MM.1S (cell line): ENCODE results near the gene ZCCHC7.

ENCODE experiments used
- EZH2 ChIP-seq: fragments of 300-600 bp; sonication (generic); optimal IDR thresholded peaks from 2 replicates; pipeline ENCODE3; 2017; ENCODE audit warnings: low read depth, mild to moderate bottlenecking, antibody characterized with exemption, low read length, mixed read lengths
- EZH2phosphoT487 ChIP-seq: fragments of 300-600 bp; sonication (generic); IDR thresholded peaks from 2 replicates; pipeline ENCODE4 v1.6.1; 2018; ENCODE audit warnings: antibody characterized with exemption, low read length
- TF ChIP-seq, protein P1 (sequence below): fragments of 300-600 bp; sonication (generic); IDR thresholded peaks from 2 replicates; pipeline ENCODE4 v1.5.1; 2016; ENCODE audit warnings: antibody characterized with exemption, low read length, mixed read lengths

DNA sequence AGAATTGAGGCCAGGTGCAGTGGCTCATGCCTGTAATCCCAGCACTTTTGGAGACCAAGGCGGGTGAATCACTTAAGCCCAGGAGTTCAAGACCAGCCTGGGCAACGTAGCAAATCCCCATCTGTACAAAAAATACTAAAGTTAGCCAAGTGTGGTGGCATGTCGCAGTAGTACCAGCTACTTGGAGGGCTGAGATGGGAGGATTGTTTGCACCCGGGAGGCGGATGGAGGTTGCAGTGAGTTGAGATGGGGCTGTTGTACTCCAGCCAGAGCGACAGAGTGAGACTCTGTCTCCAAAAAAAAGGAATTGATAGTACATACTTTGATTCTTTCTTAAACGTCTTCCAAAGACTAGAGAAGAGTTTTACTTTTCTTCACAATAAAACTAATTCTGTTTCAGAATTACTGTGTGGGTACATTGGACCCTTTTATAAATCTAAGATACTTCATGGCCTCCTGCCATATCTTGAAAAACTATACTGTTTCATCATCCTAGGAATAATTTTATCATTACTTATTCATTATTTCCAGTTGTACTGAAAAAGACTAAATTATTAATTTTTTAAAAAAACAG lies 170.1 kb downstream of the ZCCHC7 start:
- TF ChIP-seq, protein P1, sequence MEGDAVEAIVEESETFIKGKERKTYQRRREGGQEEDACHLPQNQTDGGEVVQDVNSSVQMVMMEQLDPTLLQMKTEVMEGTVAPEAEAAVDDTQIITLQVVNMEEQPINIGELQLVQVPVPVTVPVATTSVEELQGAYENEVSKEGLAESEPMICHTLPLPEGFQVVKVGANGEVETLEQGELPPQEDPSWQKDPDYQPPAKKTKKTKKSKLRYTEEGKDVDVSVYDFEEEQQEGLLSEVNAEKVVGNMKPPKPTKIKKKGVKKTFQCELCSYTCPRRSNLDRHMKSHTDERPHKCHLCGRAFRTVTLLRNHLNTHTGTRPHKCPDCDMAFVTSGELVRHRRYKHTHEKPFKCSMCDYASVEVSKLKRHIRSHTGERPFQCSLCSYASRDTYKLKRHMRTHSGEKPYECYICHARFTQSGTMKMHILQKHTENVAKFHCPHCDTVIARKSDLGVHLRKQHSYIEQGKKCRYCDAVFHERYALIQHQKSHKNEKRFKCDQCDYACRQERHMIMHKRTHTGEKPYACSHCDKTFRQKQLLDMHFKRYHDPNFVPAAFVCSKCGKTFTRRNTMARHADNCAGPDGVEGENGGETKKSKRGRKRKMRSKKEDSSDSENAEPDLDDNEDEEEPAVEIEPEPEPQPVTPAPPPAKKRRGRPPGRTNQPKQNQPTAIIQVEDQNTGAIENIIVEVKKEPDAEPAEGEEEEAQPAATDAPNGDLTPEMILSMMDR = no peak
- TF ChIP-seq EZH2 = no peak
- TF ChIP-seq EZH2phosphoT487 = no peak
